IPS-18a (cell line): ENCODE data around the gene MEIS2.

ENCODE experiments used
- H3K27ac ChIP-seq: one replicate; pipeline ENCODE4 v1.5.1; 2013; ENCODE audit warnings: low read length
- H3K27me3 ChIP-seq: one replicate; pipeline ENCODE4 v1.6.1; 2013; ENCODE audit warnings: mild to moderate bottlenecking, low read length; ENCODE audit not compliant: control insufficient read depth, insufficient read depth
- H3K36me3 ChIP-seq: one replicate; pipeline ENCODE4 v1.6.1; 2013; ENCODE audit warnings: low read depth, low read length; ENCODE audit not compliant: control insufficient read depth
- H3K4me1 ChIP-seq: one replicate; pipeline ENCODE4 v1.6.1; 2013; ENCODE audit warnings: low read depth, low read length; ENCODE audit not compliant: control insufficient read depth
- H3K4me3 ChIP-seq: one replicate; pipeline ENCODE4 v1.5.1; 2013; ENCODE audit warnings: low read length
- H3K9ac ChIP-seq: one replicate; pipeline ENCODE4 v1.6.1; 2013; ENCODE audit warnings: mild to moderate bottlenecking, low read length, moderate library complexity
- H3K9me3 ChIP-seq: one replicate; pipeline ENCODE4 v1.6.1; 2013; ENCODE audit warnings: low read depth, low read length; ENCODE audit not compliant: control insufficient read depth

MEIS2 gene

DNA sequence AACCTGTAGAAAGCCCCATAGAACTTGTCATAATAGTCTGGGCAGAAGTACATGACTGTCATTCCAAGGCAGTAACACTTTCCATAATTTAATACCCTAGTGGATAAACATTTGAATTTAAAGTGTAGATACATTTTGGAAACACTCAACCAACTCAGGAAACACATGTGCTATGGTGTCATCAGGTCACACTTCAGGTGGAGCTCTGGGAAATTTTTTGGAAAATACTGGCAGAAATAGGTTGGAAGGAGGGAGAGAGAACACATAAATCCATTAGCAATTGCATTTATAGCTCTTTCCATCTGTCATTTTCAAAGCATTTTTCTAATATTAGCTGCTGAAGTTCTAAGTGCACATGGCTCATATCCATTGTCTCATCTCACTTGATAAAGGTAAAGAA lies 135.7 kb downstream of the MEIS2 start:
- Histone ChIP-seq H3K9ac (no peak overlapping the region), H3K4me3 (no peak overlapping the region), H3K27me3 (no peaks in the 10 kb centered on the region), H3K36me3 (no peaks in the 10 kb centered on the region), H3K9me3 (no peaks in the 10 kb centered on the region), H3K4me1 (no peaks in the 10 kb centered on the region), H3K27ac (no peak overlapping the region)

DNA sequence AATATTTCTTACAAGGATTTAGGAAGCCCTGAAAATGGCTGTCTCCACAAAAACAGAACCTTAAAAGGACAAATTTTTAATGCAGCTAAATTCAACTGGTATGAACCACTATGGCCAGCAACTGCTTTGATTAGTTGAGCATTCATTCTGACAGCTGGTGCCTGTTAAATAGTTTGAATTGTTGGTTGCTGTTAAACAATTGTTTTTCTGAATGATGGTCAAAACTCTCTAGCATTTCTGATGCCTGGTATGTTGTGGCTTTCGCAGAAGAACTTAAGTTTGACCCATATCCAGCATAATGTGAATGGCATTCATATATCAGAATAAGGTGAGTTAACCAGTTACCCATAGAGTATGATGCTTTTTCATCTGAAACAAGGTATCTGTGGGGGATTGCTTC lies 138.4 kb downstream of the MEIS2 start:
- Histone ChIP-seq H3K9me3 (no peaks in the 10 kb centered on the region), H3K27me3 (no peaks in the 10 kb centered on the region)

DNA sequence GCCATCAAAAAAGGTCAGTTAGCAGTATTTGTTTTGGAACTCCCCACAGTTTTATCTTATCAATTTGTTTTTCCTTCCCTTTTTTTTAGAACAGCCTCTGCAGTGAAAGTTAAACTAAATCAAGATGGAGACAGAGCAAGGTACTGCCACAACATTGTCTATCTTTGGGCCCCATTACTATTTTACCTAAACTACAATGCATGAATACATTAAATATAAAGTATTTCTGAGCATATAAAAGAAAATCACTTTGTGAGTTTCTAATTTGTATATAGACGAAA lies 139.5 kb downstream of the MEIS2 start:
- Histone ChIP-seq H3K9ac (no peak overlapping the region), H3K9me3 (no peaks in the 10 kb centered on the region), H3K4me3 (no peak overlapping the region), H3K27me3 (no peaks in the 10 kb centered on the region), H3K4me1 (no peaks in the 10 kb centered on the region), H3K27ac (no peak overlapping the region), H3K36me3 (no peaks in the 10 kb centered on the region)

More for the DNA sequence above, 138.4 kb downstream of the MEIS2 start:
- no peak overlapping the region for H3K27ac ChIP-seq
- H3K4me1 ChIP-seq: no peaks in the 10 kb centered on the region
- H3K9ac ChIP-seq: no peak overlapping the region
- no peaks in the 10 kb centered on the region for H3K36me3 ChIP-seq
- H3K4me3 ChIP-seq: no peak overlapping the region

DNA sequence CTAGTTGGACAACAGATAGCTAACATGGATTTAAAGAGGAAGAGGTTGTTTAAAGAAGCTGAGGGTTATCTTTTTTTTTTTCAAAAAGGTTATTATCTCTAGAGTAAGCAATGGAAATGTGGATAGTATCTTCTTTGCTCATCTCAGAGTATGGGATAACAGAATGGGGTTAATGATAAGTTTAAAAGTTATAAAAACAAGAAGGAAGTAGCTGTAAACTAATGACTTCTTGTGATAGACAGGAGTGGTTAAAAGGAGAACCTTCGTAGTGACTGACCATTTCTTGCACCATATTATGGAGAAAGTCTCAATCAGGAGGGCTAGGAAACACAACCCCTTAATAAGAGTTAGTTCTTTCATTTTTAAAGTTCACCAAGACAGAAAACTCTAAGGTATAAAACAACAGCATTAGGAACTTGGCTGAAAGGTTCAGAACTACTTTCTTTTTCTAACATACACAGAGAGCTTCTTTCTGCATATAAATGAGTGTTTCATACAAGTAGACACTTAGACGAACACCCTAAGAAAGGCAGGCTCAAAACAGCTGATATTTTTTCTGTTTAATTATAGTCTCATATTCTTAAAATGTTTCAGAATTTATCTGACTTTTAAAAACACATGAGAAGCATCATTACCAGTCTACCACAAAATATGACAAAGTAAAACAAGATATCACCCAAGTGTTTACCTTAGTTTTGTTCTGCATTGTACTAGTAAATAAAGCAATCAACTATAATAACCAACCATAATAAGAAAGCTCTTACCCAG lies 140.0 kb downstream of the MEIS2 start:
- no peaks in the 10 kb centered on the region for H3K4me1 ChIP-seq
- no peaks in the 10 kb centered on the region for H3K27me3 ChIP-seq
- H3K27ac ChIP-seq: no peak overlapping the region
- H3K9ac ChIP-seq: no peak overlapping the region
- no peak overlapping the region for H3K4me3 ChIP-seq
- no peaks in the 10 kb centered on the region for H3K36me3 ChIP-seq
- no peaks in the 10 kb centered on the region for H3K9me3 ChIP-seq

DNA sequence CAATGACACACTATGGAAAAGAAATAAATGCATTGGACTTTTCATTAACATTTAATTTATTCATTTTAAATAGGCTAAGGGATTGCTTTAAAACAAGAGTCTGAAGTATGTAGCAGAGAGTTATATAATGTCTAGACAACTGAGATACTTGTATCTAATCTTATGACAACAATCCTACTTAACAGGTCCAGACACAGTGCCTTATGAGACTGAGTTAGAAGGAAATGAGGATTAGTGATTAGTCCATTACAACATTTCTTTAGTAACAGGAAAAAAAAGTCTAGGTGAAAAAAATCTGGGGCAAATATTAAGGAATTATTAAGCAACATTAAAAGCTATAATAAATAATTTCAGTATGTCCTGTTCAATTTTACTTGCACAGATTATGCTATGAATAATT lies 140.6 kb downstream of the MEIS2 start:
- H3K9me3 ChIP-seq: no peaks in the 10 kb centered on the region
- no peak overlapping the region for H3K9ac ChIP-seq
- H3K4me1 ChIP-seq: no peaks in the 10 kb centered on the region
- H3K27me3 ChIP-seq: no peaks in the 10 kb centered on the region
- H3K36me3 ChIP-seq: no peaks in the 10 kb centered on the region
- no peak overlapping the region for H3K27ac ChIP-seq
- H3K4me3 ChIP-seq: no peak overlapping the region

DNA sequence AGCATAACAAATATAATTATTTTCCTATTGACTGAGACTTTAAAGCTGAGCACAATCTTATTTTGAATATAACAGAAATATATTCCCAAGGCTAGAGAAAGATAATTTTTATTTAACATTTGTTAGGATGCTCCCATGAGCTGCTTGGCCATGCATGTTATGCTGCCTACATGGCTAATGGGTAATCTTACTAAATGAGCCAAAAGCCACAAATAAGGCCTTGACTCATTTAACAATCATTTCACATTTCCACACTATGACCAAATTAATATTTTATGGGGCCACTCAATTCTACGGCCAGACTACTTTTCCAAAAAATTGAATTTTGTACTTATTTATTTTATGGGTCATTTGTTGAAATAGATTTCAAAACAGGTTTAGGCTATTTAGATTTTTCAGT lies 141.7 kb downstream of the MEIS2 start:
- no peak overlapping the region for H3K4me3 ChIP-seq
- no peak overlapping the region for H3K9ac ChIP-seq
- no peaks in the 10 kb centered on the region for H3K4me1 ChIP-seq
- H3K27ac ChIP-seq: no peak overlapping the region
- H3K27me3 ChIP-seq: no peaks in the 10 kb centered on the region
- no peaks in the 10 kb centered on the region for H3K36me3 ChIP-seq
- no peaks in the 10 kb centered on the region for H3K9me3 ChIP-seq

DNA sequence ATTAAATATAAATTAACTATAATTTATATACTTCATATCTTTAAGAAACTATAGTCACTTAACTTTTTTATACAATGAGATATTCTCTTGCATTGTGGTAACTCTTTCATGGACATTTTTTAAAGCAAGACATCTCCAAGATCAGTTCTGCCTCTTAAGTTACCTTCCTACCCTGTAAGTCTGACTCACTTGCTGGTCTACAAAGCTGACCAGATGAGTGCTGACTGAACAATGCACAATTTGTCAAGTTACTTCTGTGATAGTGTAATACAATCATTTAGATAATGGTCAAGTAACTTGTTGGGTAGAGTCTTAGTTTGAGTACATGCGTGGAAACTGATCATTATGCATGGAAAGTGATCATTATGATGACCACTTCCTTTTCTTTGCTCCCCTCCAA lies 145.9 kb downstream of the MEIS2 start:
- no peaks in the 10 kb centered on the region for H3K9me3 ChIP-seq
- no peaks in the 10 kb centered on the region for H3K4me1 ChIP-seq
- H3K4me3 ChIP-seq: no peak overlapping the region
- no peaks in the 10 kb centered on the region for H3K36me3 ChIP-seq
- H3K9ac ChIP-seq: no peak overlapping the region
- no peak overlapping the region for H3K27ac ChIP-seq
- no peaks in the 10 kb centered on the region for H3K27me3 ChIP-seq

DNA sequence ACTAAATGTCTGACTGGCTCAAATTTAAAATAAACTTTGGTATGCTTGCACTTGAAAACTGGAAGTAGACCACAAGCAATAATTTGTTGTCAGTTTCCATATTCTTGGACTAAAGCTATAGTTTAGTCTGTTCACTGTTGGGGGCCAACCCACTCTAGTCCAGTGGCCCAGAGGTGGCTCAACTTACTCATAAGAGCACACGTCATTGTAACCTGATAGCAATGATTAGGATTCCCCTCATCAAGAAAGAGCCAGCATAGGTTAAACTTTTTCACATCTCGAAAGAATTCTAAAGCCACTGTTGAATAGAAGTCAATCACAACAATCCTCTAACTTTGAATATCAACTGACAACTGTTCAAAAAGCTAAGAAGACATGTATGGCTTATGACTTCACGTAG lies 147.0 kb downstream of the MEIS2 start:
- no peaks in the 10 kb centered on the region for H3K9me3 ChIP-seq
- H3K4me1 ChIP-seq: peaks cover 5% of the 10 kb centered on the region
- no peaks in the 10 kb centered on the region for H3K36me3 ChIP-seq
- H3K9ac ChIP-seq: no peak overlapping the region
- no peak overlapping the region for H3K4me3 ChIP-seq
- no peaks in the 10 kb centered on the region for H3K27me3 ChIP-seq
- H3K27ac ChIP-seq: no peak overlapping the region

DNA sequence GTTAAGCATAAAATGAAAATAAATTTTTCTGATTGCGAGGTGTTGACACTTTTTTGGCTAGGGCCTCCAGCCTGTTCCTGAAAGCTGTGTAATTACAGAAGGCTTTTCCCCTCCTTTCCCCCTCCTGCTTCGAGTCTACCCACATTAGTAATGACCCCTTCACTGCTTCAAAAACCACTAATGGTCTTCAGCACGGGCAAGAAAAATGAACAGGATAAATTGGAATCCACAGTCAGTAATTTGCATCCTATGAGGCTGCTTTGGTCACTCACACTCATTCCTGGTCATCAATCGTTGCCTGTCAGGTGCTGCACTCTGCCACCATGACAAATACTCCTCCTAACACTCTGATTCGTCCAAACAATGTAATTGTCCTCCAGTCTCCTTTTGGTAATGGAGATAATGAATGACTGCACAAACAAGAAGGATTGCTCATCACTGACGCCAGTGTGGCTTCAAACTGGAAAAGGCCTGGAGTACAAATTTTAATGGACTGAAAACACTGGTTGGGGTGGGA lies 148.6 kb downstream of the MEIS2 start:
- H3K27ac ChIP-seq: no peak overlapping the region
- no peaks in the 10 kb centered on the region for H3K9me3 ChIP-seq
- H3K4me3 ChIP-seq: no peak overlapping the region
- H3K4me1 ChIP-seq: peaks cover 5% of the 10 kb centered on the region
- no peaks in the 10 kb centered on the region for H3K36me3 ChIP-seq
- no peak overlapping the region for H3K9ac ChIP-seq
- H3K27me3 ChIP-seq: no peaks in the 10 kb centered on the region

DNA sequence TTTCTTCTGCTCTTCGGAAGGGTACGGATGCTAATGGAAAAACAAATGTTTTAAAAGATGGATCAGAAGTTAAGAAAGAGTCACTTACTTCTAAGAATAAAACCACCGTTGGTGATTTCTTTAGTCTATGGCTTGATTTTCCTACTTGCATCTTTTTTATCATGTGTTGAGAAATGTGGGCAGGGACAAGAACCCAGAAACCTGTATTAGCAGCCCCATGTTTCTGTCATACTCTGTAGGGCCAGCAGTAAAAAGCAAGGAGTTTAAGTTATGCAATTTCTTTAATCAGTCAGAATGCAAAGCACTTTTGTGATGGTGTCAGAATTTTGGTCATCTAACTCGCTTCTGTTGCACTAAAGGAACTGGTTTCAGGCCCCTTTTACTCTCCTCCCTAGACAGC lies 150.0 kb downstream of the MEIS2 start:
- H3K27me3 ChIP-seq: no peaks in the 10 kb centered on the region
- H3K9me3 ChIP-seq: no peaks in the 10 kb centered on the region
- no peak overlapping the region for H3K9ac ChIP-seq
- H3K27ac ChIP-seq: no peak overlapping the region
- H3K36me3 ChIP-seq: no peaks in the 10 kb centered on the region
- no peak overlapping the region for H3K4me3 ChIP-seq
- peaks cover 5% of the 10 kb centered on the region for H3K4me1 ChIP-seq

DNA sequence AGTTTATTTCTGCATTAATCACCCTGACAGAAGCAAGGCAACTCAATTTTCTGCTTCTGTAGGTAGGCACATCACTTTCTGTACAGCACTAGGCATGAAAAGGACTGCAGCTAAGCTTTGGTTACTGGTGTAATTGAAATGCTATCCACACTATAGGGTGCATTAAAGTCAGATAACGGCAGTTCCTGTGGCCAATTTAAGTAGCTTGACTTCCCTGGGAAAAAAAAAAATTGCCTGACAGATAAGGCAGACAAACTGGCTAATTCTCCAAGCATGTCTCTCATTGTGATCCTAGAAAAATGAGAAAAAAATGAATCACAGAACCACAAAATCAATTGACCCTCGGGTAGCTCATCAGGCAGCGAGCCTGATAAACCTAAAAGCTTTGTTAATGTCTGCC lies 151.4 kb downstream of the MEIS2 start:
- Histone ChIP-seq H3K9ac (no peak overlapping the region), H3K27me3 (no peaks in the 10 kb centered on the region), H3K4me3 (no peak overlapping the region), H3K36me3 (no peaks in the 10 kb centered on the region), H3K9me3 (no peaks in the 10 kb centered on the region), H3K27ac (no peak overlapping the region), H3K4me1 (peaks cover 15% of the 10 kb centered on the region)

DNA sequence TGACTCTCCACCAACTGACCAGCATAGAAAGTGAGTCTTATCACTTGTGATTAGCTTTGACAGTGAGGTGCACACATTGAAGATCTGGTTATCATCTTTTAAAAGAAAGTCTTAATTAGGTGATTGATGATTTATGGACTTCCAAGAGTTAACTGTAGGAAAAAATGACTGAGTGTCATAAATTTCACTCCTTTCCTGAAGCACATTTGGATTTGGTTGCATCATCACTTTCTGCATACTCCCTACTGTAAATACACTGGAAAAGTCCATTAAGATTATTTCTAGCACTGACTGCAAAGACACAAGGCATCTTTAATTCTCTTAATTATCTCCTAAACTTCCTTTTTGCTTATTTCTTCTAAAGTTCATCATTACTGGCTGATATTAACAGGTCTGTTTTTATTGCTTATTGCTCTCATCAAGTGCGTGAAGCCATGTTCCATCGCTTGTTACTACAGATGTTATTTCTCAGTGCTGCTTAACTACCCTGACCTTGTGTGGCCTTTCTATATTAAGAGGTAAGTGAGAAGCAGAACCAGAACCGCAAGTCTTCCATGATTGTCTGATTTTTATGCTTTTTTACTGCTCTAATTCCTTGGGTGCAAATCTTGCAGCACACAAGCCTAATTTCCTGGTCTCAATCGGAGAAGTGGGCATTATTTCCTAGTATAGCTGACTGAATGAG lies 153.2 kb downstream of the MEIS2 start:
- Histone ChIP-seq H3K27me3 (no peaks in the 10 kb centered on the region), H3K4me3 (no peak overlapping the region), H3K9ac (no peak overlapping the region), H3K27ac (no peak overlapping the region), H3K9me3 (no peaks in the 10 kb centered on the region), H3K36me3 (no peaks in the 10 kb centered on the region), H3K4me1 (peaks cover 30% of the 10 kb centered on the region)
